ENCODE results near the gene CAMTA1. TPM values are rescaled to one million over a fixed set of nuclear protein-coding genes. Genes with fewer than 3 reads are reported as not detected.

CAMTA1 gene
- total and polyA plus RNA-seq, 9 of the 15 experiments (the other 6 are each of a cell fraction or from before 2014, with no cell fraction given): 43.9 to 161 (median 65.9) TPM

- TF ChIP-seq ZBTB5 (IDR thresholded peaks at IDR 0.05): no peak
- TF ChIP-seq ATF3 (IDR thresholded peaks at IDR 0.05): no peak
- TF ChIP-seq ATF3 (CRISPR knock-in tag; conservative IDR thresholded peaks at IDR 0.05): no peak
- no peak for TF ChIP-seq ZNF277 (CRISPR knock-in tag; IDR thresholded peaks at IDR 0.05; ENCODE audit: borderline replicate concordance)
- TF ChIP-seq POU5F1 (IDR thresholded peaks at IDR 0.05; ENCODE audit: borderline replicate concordance, low read depth, low read length, partially characterized antibody): no peak
- no peak for TF ChIP-seq MAZ (CRISPR knock-in tag; conservative IDR thresholded peaks at IDR 0.05 in 1 of 2, IDR thresholded peaks at IDR 0.05 in 1 of 2)
- no peak for TF ChIP-seq ZC3H8 (IDR thresholded peaks at IDR 0.05)
Observed at GRCh38 chr1:7615138-7615537, 829.9 kb downstream of the CAMTA1 start (continued).
